ENCODE data around the gene XPNPEP3.

DNA sequence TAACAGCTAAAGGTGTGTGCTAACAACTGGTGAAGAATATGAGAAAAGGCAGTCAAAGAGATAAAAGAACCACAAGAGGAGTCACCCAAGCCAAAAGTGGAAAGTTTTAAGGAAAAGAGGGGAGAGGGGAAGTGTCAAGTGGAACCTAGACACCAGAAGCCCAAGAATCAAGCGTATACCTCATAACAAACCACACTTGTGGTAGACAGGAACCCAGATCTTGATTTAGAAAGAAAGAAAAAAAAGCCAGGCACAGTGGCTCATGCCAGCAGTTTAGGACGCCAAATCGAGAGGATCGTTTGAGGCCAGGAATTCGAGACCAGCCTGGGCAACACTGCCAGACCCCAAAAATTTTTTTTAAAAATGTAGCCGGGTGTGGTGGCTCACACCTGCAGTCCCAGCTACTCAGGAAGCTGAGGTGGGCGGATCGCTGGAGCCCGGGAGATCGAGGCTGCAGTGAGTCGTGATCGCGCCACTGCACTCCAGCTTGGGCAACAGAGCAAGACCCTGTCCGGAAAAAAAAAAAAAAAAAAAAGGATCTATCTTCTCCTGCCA is 38.7 kb upstream of the XPNPEP3 start:
- TF ChIP-seq POLR2A (IDR thresholded peaks at IDR 0.05), result no peak
- TF ChIP-seq, protein P1, sequence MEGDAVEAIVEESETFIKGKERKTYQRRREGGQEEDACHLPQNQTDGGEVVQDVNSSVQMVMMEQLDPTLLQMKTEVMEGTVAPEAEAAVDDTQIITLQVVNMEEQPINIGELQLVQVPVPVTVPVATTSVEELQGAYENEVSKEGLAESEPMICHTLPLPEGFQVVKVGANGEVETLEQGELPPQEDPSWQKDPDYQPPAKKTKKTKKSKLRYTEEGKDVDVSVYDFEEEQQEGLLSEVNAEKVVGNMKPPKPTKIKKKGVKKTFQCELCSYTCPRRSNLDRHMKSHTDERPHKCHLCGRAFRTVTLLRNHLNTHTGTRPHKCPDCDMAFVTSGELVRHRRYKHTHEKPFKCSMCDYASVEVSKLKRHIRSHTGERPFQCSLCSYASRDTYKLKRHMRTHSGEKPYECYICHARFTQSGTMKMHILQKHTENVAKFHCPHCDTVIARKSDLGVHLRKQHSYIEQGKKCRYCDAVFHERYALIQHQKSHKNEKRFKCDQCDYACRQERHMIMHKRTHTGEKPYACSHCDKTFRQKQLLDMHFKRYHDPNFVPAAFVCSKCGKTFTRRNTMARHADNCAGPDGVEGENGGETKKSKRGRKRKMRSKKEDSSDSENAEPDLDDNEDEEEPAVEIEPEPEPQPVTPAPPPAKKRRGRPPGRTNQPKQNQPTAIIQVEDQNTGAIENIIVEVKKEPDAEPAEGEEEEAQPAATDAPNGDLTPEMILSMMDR (IDR thresholded peaks at IDR 0.05 in 8 of 11, conservative IDR thresholded peaks at IDR 0.05 in 3 of 11), result no peak
- no peak for TF ChIP-seq POLR2AphosphoS5 (IDR thresholded peaks at IDR 0.05)

Measured in spleen (tissue), 7 donors.